Glutamatergic neuron (in vitro differentiated cells): ENCODE data around the gene PPP1R8. TPM values are rescaled to one million over a fixed set of nuclear protein-coding genes. Genes with fewer than 3 reads are reported as not detected.

Source experiments
- DNase-seq: peaks from one replicate; pipeline ENCODE4 v3.0.0; 2022
- H3K27ac Mint-ChIP-seq: one replicate; pipeline ENCODE4 v1.8.0; 2020; ENCODE audit warnings: mild to moderate bottlenecking, mixed read lengths, inconsistent platforms; ENCODE audit not compliant: unreplicated experiment
- H3K27me3 Mint-ChIP-seq: one replicate; pipeline ENCODE4 v1.8.0; 2020; ENCODE audit warnings: mild to moderate bottlenecking, moderate library complexity, mixed read lengths, inconsistent platforms; ENCODE audit not compliant: unreplicated experiment
- H3K36me3 Mint-ChIP-seq: one replicate; pipeline ENCODE4 v1.8.0; 2020; ENCODE audit warnings: mild to moderate bottlenecking, mixed read lengths, inconsistent platforms; ENCODE audit not compliant: unreplicated experiment
- H3K4me1 Mint-ChIP-seq: one replicate; pipeline ENCODE4 v1.8.0; 2020; ENCODE audit warnings: mild to moderate bottlenecking, low read depth, mixed read lengths, inconsistent platforms; ENCODE audit not compliant: unreplicated experiment
- H3K4me3 Mint-ChIP-seq: one replicate; pipeline ENCODE4 v1.8.0; 2020; ENCODE audit warnings: mild to moderate bottlenecking, mixed read lengths, inconsistent platforms; ENCODE audit not compliant: unreplicated experiment
- H3K9me3 Mint-ChIP-seq: one replicate; pipeline ENCODE4 v1.8.0; 2020; ENCODE audit warnings: mild to moderate bottlenecking, moderate library complexity, mixed read lengths, inconsistent platforms; ENCODE audit not compliant: unreplicated experiment
- CTCF ChIP-seq: fragments of 200-600 bp; sonication (generic); IDR thresholded peaks from one replicate; pipeline ENCODE4 v1.5.0; 2021; ENCODE audit not compliant: partially characterized antibody, unreplicated experiment
- total RNA-seq: library from RNA; stranded (reverse); fragmentation: NEBNext Ultra II Directional; extraction: Animal tissue kit (Norgen Biotek cat#: 25700); gene quantifications from one replicate; pipeline ENCODE4 v1.2.1, GENCODE V29; 2021; ENCODE audit not compliant: unreplicated experiment

PPP1R8 gene
- total RNA-seq, 1 donor from 2014 or later = 60.2 TPM

GRCh38 chr1:27835046-27835445 is 4.5 kb downstream of the PPP1R8 start:
- H3K36me3 Mint-ChIP-seq = no peaks in the 10 kb centered on the region
- peaks cover 15% of the 10 kb centered on the region for H3K4me1 Mint-ChIP-seq
- no peaks in the 10 kb centered on the region for H3K27me3 Mint-ChIP-seq
- no peak overlapping the region for H3K27ac Mint-ChIP-seq
- peaks cover 2% of the 10 kb centered on the region for H3K9me3 Mint-ChIP-seq
- H3K4me3 Mint-ChIP-seq = no peak overlapping the region
- DNase-seq = no peak
- TF ChIP-seq CTCF = no peak

GRCh38 chr1:27835501-27835900 is 4.9 kb downstream of the PPP1R8 start:
- H3K27me3 Mint-ChIP-seq = no peaks in the 10 kb centered on the region
- DNase-seq = no peak
- TF ChIP-seq CTCF = no peak
- H3K27ac Mint-ChIP-seq = peak overlapping the region; percentile 31
- peaks cover 2% of the 10 kb centered on the region for H3K9me3 Mint-ChIP-seq
- peaks cover 15% of the 10 kb centered on the region for H3K4me1 Mint-ChIP-seq
- no peaks in the 10 kb centered on the region for H3K36me3 Mint-ChIP-seq
- H3K4me3 Mint-ChIP-seq = no peak overlapping the region

GRCh38 chr1:27849951-27850350 is 19.4 kb downstream of the PPP1R8 start:
- H3K27me3 Mint-ChIP-seq = peaks cover 3% of the 10 kb centered on the region
- DNase-seq = no peak
- H3K4me3 Mint-ChIP-seq = no peak overlapping the region
- H3K36me3 Mint-ChIP-seq = peaks cover 13% of the 10 kb centered on the region
- H3K4me1 Mint-ChIP-seq = no peaks in the 10 kb centered on the region
- H3K9me3 Mint-ChIP-seq = peaks cover 5% of the 10 kb centered on the region
- no peak overlapping the region for H3K27ac Mint-ChIP-seq
- no peak for TF ChIP-seq CTCF

- H3K27me3 Mint-ChIP-seq = peaks cover 3% of the 10 kb centered on the region
- H3K27ac Mint-ChIP-seq = peak overlapping the region; percentile 76
Measured at GRCh38 chr1:27855085-27855484, 24.5 kb downstream of the PPP1R8 start.

More at GRCh38 chr1:27855085-27855484, 24.5 kb downstream of the PPP1R8 start:
- Mint-ChIP-seq H3K36me3 (peaks cover 13% of the 10 kb centered on the region), H3K9me3 (peaks cover 4% of the 10 kb centered on the region), H3K4me1 (peaks cover 6% of the 10 kb centered on the region), H3K4me3 (no peak overlapping the region)
- no peak for DNase-seq
- TF ChIP-seq CTCF = no peak
